Measurements from ENCODE around the gene NOX5. TPM values are rescaled to one million over a fixed set of nuclear protein-coding genes. Genes with fewer than 3 reads are reported as not detected.

Gene NOX5
- total RNA-seq, 1 donor from 2014 or later: not detected

DNA sequence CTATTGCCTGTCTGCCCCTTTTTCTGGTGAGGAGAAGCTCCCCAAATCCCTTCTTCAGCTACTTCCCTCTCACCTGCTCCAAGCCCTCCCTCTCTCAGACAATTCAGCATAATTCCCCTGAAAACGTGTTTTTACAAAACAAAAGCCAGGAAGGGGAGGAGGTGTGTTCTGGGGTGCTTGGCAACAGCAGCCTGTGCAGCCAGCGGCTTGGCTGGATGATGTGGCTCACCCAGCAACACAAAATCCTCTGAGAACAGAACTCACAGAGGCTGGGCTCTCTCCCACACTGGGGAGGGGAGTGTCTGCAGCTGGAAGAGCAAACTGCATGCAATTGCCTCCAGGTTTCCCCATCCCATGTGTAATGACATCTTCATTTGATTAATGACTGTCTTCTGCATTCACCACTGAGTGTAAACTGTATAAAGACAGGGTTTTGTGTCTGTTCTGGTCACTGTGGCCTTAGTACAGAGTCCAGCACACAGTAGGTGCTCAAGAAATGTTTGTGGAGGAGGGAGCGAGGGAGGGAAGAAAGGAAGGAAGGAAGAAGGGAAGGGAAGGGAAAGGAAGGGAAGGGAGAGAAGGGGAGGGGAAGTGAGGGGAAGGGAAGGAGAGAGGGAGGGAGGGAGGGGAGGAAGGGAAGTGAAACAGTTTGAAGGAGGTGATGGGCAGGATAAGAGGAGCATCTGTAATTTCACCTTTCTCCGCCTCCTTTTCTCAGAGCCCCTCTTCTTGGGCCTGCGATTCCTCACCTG lies 75.9 kb downstream of the NOX5 start:
- Mint-ChIP-seq H3K27ac (ENCODE audit: unreplicated experiment) (no peak overlapping the region), H3K27me3 (ENCODE audit: unreplicated experiment) (peaks cover 4% of the 10 kb centered on the region), H3K4me3 (ENCODE audit: unreplicated experiment) (no peak overlapping the region), H3K4me1 (ENCODE audit: unreplicated experiment) (peaks cover 66% of the 10 kb centered on the region), H3K9me3 (ENCODE audit: unreplicated experiment) (no peaks in the 10 kb centered on the region), H3K36me3 (ENCODE audit: unreplicated experiment) (no peaks in the 10 kb centered on the region)
- TF ChIP-seq, protein P1, sequence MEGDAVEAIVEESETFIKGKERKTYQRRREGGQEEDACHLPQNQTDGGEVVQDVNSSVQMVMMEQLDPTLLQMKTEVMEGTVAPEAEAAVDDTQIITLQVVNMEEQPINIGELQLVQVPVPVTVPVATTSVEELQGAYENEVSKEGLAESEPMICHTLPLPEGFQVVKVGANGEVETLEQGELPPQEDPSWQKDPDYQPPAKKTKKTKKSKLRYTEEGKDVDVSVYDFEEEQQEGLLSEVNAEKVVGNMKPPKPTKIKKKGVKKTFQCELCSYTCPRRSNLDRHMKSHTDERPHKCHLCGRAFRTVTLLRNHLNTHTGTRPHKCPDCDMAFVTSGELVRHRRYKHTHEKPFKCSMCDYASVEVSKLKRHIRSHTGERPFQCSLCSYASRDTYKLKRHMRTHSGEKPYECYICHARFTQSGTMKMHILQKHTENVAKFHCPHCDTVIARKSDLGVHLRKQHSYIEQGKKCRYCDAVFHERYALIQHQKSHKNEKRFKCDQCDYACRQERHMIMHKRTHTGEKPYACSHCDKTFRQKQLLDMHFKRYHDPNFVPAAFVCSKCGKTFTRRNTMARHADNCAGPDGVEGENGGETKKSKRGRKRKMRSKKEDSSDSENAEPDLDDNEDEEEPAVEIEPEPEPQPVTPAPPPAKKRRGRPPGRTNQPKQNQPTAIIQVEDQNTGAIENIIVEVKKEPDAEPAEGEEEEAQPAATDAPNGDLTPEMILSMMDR (IDR thresholded peaks at IDR 0.05): no peak
- no peak for DNase-seq (ENCODE audit: extremely low spot score, unreplicated experiment)

DNA sequence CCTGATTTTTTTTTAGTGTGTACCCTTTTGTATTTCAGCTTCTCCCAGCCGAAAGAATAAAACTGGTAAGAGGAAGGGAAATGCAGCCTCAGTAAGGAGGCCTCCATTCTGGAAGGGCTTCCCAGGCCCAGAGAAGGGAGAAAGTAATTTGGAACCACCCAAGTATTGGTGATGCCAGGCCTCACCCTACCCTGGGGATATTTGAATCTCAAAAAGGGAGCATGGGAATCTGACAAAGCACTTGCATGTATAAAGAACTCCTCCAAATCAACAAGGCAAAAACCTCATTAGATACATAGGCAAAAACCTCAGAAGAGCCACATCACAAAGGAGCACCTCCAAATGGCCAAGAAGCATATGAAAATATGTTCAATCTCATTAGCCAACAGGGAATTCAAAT lies 77.2 kb downstream of the NOX5 start:
- Mint-ChIP-seq H3K4me3 (ENCODE audit: unreplicated experiment) (no peak overlapping the region), H3K9me3 (ENCODE audit: unreplicated experiment) (no peaks in the 10 kb centered on the region), H3K4me1 (ENCODE audit: unreplicated experiment) (peaks cover 62% of the 10 kb centered on the region), H3K36me3 (ENCODE audit: unreplicated experiment) (no peaks in the 10 kb centered on the region), H3K27ac (ENCODE audit: unreplicated experiment) (no peak overlapping the region), H3K27me3 (ENCODE audit: unreplicated experiment) (peaks cover 9% of the 10 kb centered on the region)
- no peak for DNase-seq (ENCODE audit: extremely low spot score, unreplicated experiment)
- TF ChIP-seq, protein P1 (IDR thresholded peaks at IDR 0.05): no peak

DNA sequence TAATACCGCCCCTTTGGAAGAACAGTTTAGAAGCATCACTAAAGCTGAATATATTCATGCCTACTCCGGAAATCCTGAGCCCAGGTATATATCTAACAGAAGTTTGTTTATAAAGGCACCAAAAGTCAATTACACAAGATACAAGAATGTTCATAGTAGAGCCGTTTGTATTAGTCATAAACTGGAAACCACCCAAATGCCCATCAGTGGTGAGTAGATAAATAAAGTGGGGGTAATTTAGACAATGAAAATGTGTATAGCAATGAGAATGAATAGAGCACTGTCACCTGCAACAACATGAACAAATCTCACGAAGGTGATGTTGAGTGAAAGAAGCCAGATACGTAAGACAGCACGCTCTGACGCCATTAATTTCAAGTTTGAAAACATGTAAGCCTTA lies 77.7 kb downstream of the NOX5 start:
- H3K27me3 Mint-ChIP-seq (ENCODE audit: unreplicated experiment): peaks cover 10% of the 10 kb centered on the region
- no peak overlapping the region for H3K4me3 Mint-ChIP-seq (ENCODE audit: unreplicated experiment)
- H3K27ac Mint-ChIP-seq (ENCODE audit: unreplicated experiment): no peak overlapping the region
- peaks cover 59% of the 10 kb centered on the region for H3K4me1 Mint-ChIP-seq (ENCODE audit: unreplicated experiment)
- no peaks in the 10 kb centered on the region for H3K9me3 Mint-ChIP-seq (ENCODE audit: unreplicated experiment)
- no peaks in the 10 kb centered on the region for H3K36me3 Mint-ChIP-seq (ENCODE audit: unreplicated experiment)
- TF ChIP-seq, protein P1 (IDR thresholded peaks at IDR 0.05): no peak
- DNase-seq (ENCODE audit: extremely low spot score, unreplicated experiment): no peak

DNA sequence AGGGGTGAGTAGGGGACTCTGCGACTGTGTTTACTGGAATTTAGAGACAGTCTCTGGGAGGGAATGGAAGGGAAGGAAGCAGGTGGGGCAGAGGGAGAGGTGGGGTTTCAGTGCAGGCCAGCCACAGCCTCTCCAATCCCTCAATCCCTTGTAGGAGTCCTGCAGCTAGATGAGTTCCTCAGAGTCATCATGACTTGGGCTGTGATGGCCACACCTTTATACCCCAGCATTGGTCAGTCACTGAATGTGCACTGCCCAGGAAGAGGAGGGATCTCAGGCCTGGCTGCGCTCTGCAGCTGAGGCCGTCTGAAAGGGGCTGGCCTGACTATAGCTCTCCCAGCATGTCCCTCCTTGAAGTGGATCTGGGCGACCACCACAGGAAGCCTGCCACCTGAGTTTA lies 78.6 kb downstream of the NOX5 start:
- H3K4me3 Mint-ChIP-seq (ENCODE audit: unreplicated experiment): no peak overlapping the region
- TF ChIP-seq, protein P1 (IDR thresholded peaks at IDR 0.05): no peak
- peaks cover 10% of the 10 kb centered on the region for H3K27me3 Mint-ChIP-seq (ENCODE audit: unreplicated experiment)
- no peaks in the 10 kb centered on the region for H3K9me3 Mint-ChIP-seq (ENCODE audit: unreplicated experiment)
- H3K27ac Mint-ChIP-seq (ENCODE audit: unreplicated experiment): no peak overlapping the region
- no peaks in the 10 kb centered on the region for H3K36me3 Mint-ChIP-seq (ENCODE audit: unreplicated experiment)
- no peak for DNase-seq (ENCODE audit: extremely low spot score, unreplicated experiment)
- H3K4me1 Mint-ChIP-seq (ENCODE audit: unreplicated experiment): peaks cover 49% of the 10 kb centered on the region

DNA sequence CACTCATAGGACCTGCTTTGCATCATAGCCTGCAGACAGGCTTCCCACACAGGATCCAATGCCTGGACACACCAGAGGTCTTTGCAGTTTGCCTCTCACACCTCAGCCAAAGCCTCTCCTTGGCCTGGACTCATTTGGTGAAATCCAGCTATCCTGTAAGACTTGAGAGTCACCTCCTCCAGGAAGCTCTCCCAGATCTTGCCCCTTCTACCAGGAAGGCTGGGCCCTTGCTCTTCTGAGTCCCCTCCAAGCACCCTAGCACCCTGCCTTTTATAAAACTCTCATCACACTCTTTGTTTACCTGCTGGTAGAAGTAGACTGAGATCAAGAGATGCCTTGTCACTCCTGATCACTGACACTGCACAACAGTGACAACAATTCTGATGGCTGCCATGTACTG lies 79.1 kb downstream of the NOX5 start:
- DNase-seq (ENCODE audit: extremely low spot score, unreplicated experiment): no peak
- no peak overlapping the region for H3K27ac Mint-ChIP-seq (ENCODE audit: unreplicated experiment)
- no peak overlapping the region for H3K4me3 Mint-ChIP-seq (ENCODE audit: unreplicated experiment)
- peaks cover 10% of the 10 kb centered on the region for H3K27me3 Mint-ChIP-seq (ENCODE audit: unreplicated experiment)
- no peaks in the 10 kb centered on the region for H3K9me3 Mint-ChIP-seq (ENCODE audit: unreplicated experiment)
- TF ChIP-seq, protein P1 (IDR thresholded peaks at IDR 0.05): no peak
- peaks cover 44% of the 10 kb centered on the region for H3K4me1 Mint-ChIP-seq (ENCODE audit: unreplicated experiment)
- H3K36me3 Mint-ChIP-seq (ENCODE audit: unreplicated experiment): no peaks in the 10 kb centered on the region

Data from osteocyte (in vitro differentiated cells).